ENCODE results near the gene SLC26A4.

The SLC26A4 gene

DNA sequence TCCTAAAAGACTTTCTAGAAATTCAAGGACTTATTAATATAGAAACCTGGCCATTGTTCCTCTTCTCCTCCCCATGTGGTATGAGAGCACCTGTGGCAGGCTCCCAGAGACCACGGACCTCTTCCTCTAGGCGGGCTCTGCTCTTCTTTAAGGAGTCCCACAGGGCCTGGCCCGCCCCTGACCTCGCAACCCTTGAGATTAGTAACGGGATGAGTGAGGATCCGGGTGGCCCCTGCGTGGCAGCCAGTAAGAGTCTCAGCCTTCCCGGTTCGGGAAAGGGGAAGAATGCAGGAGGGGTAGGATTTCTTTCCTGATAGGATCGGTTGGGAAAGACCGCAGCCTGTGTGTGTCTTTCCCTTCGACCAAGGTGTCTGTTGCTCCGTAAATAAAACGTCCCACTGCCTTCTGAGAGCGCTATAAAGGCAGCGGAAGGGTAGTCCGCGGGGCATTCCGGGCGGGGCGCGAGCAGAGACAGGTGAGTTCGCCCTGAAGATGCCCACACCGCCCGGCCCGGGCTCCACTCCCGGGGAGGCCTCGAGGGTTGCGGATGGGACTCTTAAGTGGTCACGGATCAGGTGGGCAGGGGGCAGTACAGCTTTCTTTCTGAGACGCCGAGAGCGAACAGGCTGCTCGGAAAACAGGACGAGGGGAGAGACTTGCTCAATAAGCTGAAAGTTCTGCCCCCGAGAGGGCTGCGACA is at the start of gene SLC26A4:
TSS of gene SLC26A4 (plus strand) at position 448 of the 700 bp plus-strand sequence. CDS start 814 bp downstream, outside the sequence.
- DNase-seq (ENCODE audit: extremely low read depth, low read depth) = no peak
- peak within 1 kb of the TSS; percentile 45 for H3K4me3 ChIP-seq (replicated peaks; ENCODE audit: low read depth, low read length)
- TF ChIP-seq CTCF (IDR thresholded peaks at IDR 0.05; ENCODE audit: low read depth, low read length, missing control alignments) = no peak

DNA sequence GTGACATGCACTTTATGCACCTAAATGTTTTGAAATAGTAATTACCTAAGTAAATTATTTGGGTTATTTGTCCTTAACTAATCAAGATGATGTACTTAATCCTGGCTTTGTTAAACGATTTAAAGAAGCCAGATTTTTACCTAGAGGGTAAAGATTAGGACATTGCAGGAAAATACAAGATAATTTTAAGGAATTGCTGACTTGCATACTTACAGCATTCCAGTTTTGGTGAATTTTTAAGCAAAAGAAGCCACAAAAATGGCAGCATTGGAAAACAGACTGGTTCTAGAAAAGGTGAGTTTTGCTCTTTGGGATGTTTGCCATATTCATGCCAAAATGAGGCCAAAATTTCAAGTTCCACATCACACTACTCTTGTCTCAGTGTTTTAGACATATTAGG is 47.2 kb upstream of the SLC26A4 start:
- DNase-seq (ENCODE audit: extremely low read depth, low read depth) = no peak
- no peak for TF ChIP-seq CTCF (IDR thresholded peaks at IDR 0.05; ENCODE audit: low read depth, low read length, missing control alignments)
- H3K4me3 ChIP-seq (replicated peaks; ENCODE audit: low read depth, low read length) = no peak overlapping the region

DNA sequence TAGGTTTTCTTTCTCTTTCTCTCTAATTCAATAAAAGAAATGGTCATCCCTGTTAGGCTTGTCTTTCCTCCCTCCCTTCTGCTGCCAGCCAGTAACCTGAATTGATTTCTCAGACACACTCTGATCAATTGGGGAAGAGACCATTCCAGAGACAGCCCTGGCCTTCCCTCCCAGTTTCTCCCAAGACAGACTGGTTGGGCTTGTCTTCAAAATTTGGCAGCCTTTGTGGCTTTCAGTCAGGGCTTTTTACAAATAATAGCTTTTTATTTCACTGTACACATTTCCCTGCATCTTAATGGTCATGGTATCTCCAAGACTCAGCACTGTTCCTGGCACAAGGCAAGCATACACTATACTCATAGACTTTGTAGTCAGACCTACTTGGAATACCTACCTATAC is 46.7 kb upstream of the SLC26A4 start:
- no peak for TF ChIP-seq CTCF (IDR thresholded peaks at IDR 0.05; ENCODE audit: low read depth, low read length, missing control alignments)
- no peak for DNase-seq (ENCODE audit: extremely low read depth, low read depth)
- no peak overlapping the region for H3K4me3 ChIP-seq (replicated peaks; ENCODE audit: low read depth, low read length)

DNA sequence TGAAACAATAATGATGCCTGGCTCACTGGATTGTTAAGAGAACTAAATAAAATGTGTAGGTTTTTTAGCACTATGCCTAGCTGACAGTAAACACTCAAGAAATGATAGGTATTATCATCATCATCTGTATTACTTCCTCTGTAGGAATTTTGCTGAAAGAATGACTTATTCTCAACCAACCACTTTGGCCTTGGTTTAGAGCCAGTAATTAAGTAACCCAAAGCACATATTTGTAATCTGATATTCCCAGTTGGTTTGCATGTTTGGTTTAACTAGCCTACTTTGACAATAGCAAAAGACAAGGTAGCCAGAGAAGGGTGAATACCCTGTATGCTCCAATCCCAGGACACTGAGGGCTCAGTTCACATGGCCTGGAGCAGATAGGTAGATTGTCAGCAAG is 46.2 kb upstream of the SLC26A4 start:
- TF ChIP-seq CTCF (IDR thresholded peaks at IDR 0.05; ENCODE audit: low read depth, low read length, missing control alignments) = no peak
- DNase-seq (ENCODE audit: extremely low read depth, low read depth) = peak; percentile 20
- no peak overlapping the region for H3K4me3 ChIP-seq (replicated peaks; ENCODE audit: low read depth, low read length)

GRCh38 chr7:107615910-107616680 is 44.5 kb upstream of the SLC26A4 start:
- no peak overlapping the region for H3K4me3 ChIP-seq (replicated peaks; ENCODE audit: low read depth, low read length)
- no peak for TF ChIP-seq CTCF (IDR thresholded peaks at IDR 0.05; ENCODE audit: low read depth, low read length, missing control alignments)
- no peak for DNase-seq (ENCODE audit: extremely low read depth, low read depth)

GRCh38 chr7:107622429-107622828 is 38.2 kb upstream of the SLC26A4 start:
- peak; percentile 33 for DNase-seq (ENCODE audit: extremely low read depth, low read depth)
- no peak for TF ChIP-seq CTCF (IDR thresholded peaks at IDR 0.05; ENCODE audit: low read depth, low read length, missing control alignments)
- no peak overlapping the region for H3K4me3 ChIP-seq (replicated peaks; ENCODE audit: low read depth, low read length)
